IMR-90 (cell line): ENCODE measurements around the gene ABI3BP. TPM values are rescaled to one million over a fixed set of nuclear protein-coding genes. Genes with fewer than 3 reads are reported as not detected.

ENCODE experiments used
- ATAC-seq: fragments of 200-7000 bp; cut with Tn5 transposase; 2 replicates; pipeline ENCODE4 v1.9.1; 2020; ENCODE audit warnings: low read depth, mild to moderate bottlenecking, moderate library complexity
- BruUV-seq: library from RNA; stranded (reverse); fragments of 400-500 nt; replicated peaks from 2 replicates; lab custom pipeline; 2021; lab: Mats Ljungman, UMichigan
- CTCF ChIA-PET: fragments of 300-600 bp; formaldehyde crosslinking; extraction: SDS; loops from one replicate; lab custom pipeline; 2021; ENCODE audit warnings: antibody characterized with exemption; lab: Yijun Ruan, JAX
- POLR2A ChIA-PET: fragments of 300-600 bp; sonication (Branson Sonifier 250); formaldehyde crosslinking; loops from one replicate; lab custom pipeline; 2022; ENCODE audit warnings: antibody characterized with exemption; ENCODE audit not compliant: unreplicated experiment; lab: Charles Lee
- DNase-seq: peaks from one replicate; pipeline ENCODE4 v3.0.0; 2013
- H2AFZ ChIP-seq: replicated peaks from 2 replicates; pipeline ENCODE3; 2013; ENCODE audit warnings: low read length, mild to moderate bottlenecking; ENCODE audit not compliant: poor library complexity
- H2AK5ac ChIP-seq: 2 replicates; pipeline ENCODE4 v1.6.1; 2013; ENCODE audit warnings: low read depth, low read length, inconsistent platforms
- H2AK9ac ChIP-seq: replicated peaks from 2 replicates; pipeline ENCODE3; 2013; ENCODE audit warnings: mild to moderate bottlenecking, low read depth, low read length, moderate library complexity; ENCODE audit not compliant: poor library complexity
- H2BK120ac ChIP-seq: 2 replicates; pipeline ENCODE4 v1.6.1; 2013; ENCODE audit warnings: low read depth, low read length, inconsistent platforms
- H2BK15ac ChIP-seq: 3 replicates; pipeline ENCODE4 v1.6.1; 2013; ENCODE audit warnings: low read depth, low read length, inconsistent platforms
- H2BK20ac ChIP-seq: 2 replicates; pipeline ENCODE4 v1.6.1; 2013; ENCODE audit warnings: low read depth, mild to moderate bottlenecking, inconsistent platforms, low read length, moderate library complexity
- H2BK5ac ChIP-seq: 2 replicates; pipeline ENCODE4 v1.6.1; 2013; ENCODE audit warnings: mild to moderate bottlenecking, low read depth, low read length, inconsistent platforms; ENCODE audit not compliant: poor library complexity, severe bottlenecking
- H3K14ac ChIP-seq: replicated peaks from 2 replicates; pipeline ENCODE4 v1.6.1; 2013; ENCODE audit warnings: low read depth, low read length, inconsistent platforms
- H3K18ac ChIP-seq: 2 replicates; pipeline ENCODE4 v1.6.1; 2013; ENCODE audit warnings: low read depth, low read length, control low read depth
- H3K23ac ChIP-seq: 2 replicates; pipeline ENCODE4 v1.6.1; 2013; ENCODE audit warnings: low read depth, low read length, inconsistent platforms
- H3K27ac ChIP-seq: 2 replicates; pipeline ENCODE4 v1.5.1; 2013; ENCODE audit warnings: mild to moderate bottlenecking, control low read depth, low read length; ENCODE audit not compliant: insufficient read depth
- H3K27me3 ChIP-seq: 2 replicates; pipeline ENCODE4 v1.6.1; 2013; ENCODE audit warnings: low read length; ENCODE audit not compliant: control insufficient read depth, insufficient read depth
- H3K36me3 ChIP-seq: 2 replicates; pipeline ENCODE4 v1.6.1; 2013; ENCODE audit warnings: low read length, mixed read lengths; ENCODE audit not compliant: control insufficient read depth, insufficient read depth
- H3K4ac ChIP-seq: 2 replicates; pipeline ENCODE4 v1.6.1; 2013; ENCODE audit warnings: low read depth, low read length, inconsistent platforms
- H3K4me1 ChIP-seq: 2 replicates; pipeline ENCODE4 v1.6.1; 2013; ENCODE audit warnings: low read length, mixed read lengths; ENCODE audit not compliant: control insufficient read depth, insufficient read depth
- H3K4me2 ChIP-seq: 2 replicates; pipeline ENCODE4 v1.6.1; 2013; ENCODE audit warnings: low read depth, mild to moderate bottlenecking, control low read depth, low read length, moderate library complexity
- H3K4me3 ChIP-seq: 2 replicates; pipeline ENCODE4 v1.5.1; 2013; ENCODE audit warnings: low read depth, mild to moderate bottlenecking, control low read depth, low read length, moderate library complexity; ENCODE audit not compliant: insufficient read depth
- H3K56ac ChIP-seq: 2 replicates; pipeline ENCODE4 v1.6.1; 2013; ENCODE audit warnings: low read length, inconsistent platforms; ENCODE audit not compliant: insufficient read depth; ENCODE audit errors: extremely low read depth
- H3K79me1 ChIP-seq, 2 experiments: 2 replicates each; pipeline ENCODE4 v1.6.1; 2013; ENCODE audit warnings: low read length in 2 of 2, inconsistent platforms in 1 of 2, low read depth in 1 of 2
- H3K9ac ChIP-seq: 2 replicates; pipeline ENCODE4 v1.6.1; 2013; ENCODE audit warnings: low read depth, low read length, control low read depth
- H3K9me1 ChIP-seq: 2 replicates; pipeline ENCODE4 v1.6.1; 2013; ENCODE audit warnings: low read length, inconsistent platforms; ENCODE audit not compliant: insufficient read depth
- H3K9me3 ChIP-seq: 2 replicates; pipeline ENCODE4 v1.6.1; 2013; ENCODE audit warnings: low read length; ENCODE audit not compliant: control insufficient read depth, insufficient read depth
- H4K20me1 ChIP-seq: 2 replicates; pipeline ENCODE4 v1.6.1; 2013; ENCODE audit warnings: low read length, inconsistent platforms; ENCODE audit not compliant: insufficient read depth
- H4K5ac ChIP-seq: 2 replicates; pipeline ENCODE4 v1.6.1; 2013; ENCODE audit warnings: mild to moderate bottlenecking, low read depth, low read length, control low read depth
- H4K8ac ChIP-seq, 2 experiments: 2 replicates each; pipeline ENCODE4 v1.6.1; 2013; ENCODE audit warnings: low read depth in 2 of 2, low read length in 2 of 2, control low read depth in 1 of 2, inconsistent platforms in 1 of 2
- H4K91ac ChIP-seq: 2 replicates; pipeline ENCODE4 v1.6.1; 2013; ENCODE audit warnings: low read depth, low read length, inconsistent platforms; ENCODE audit not compliant: insufficient read depth
- CTCF ChIP-seq: conservative IDR thresholded peaks from 2 replicates; pipeline ENCODE4 v1.5.1; 2012; ENCODE audit warnings: mild to moderate bottlenecking, low read depth, low read length, improper control_type of control experiment
- MAFK ChIP-seq: IDR thresholded peaks from 2 replicates; pipeline ENCODE4 v1.6.1; 2012; ENCODE audit warnings: low read depth, low read length, improper control_type of control experiment
- MAZ ChIP-seq: IDR thresholded peaks from 2 replicates; pipeline ENCODE4 v1.6.1; 2012; ENCODE audit warnings: low read depth, mild to moderate bottlenecking, low read length, improper control_type of control experiment, moderate library complexity, borderline replicate concordance
- NFE2L2 ChIP-seq: fragments of 150-350 bp; IDR thresholded peaks from 2 replicates; pipeline ENCODE4 v1.6.1; 2016; ENCODE audit warnings: low read depth, mild to moderate bottlenecking, low read length
- POLR2A ChIP-seq: IDR thresholded peaks from 2 replicates; pipeline ENCODE4 v1.6.1; 2012; ENCODE audit warnings: mild to moderate bottlenecking, low read depth, low read length
- RAD21 ChIP-seq: IDR thresholded peaks from 2 replicates; pipeline ENCODE4 v1.6.1; 2012; ENCODE audit warnings: low read length, improper control_type of control experiment
- SMC3 ChIP-seq: fragments of 150-350 bp; IDR thresholded peaks from 2 replicates; pipeline ENCODE4 v1.6.1; 2016; ENCODE audit warnings: low read depth, mild to moderate bottlenecking, antibody characterized with exemption, low read length, moderate library complexity
- dilution Hi-C: fragments of 300-500 bp; cut with HindIII; formaldehyde crosslinking; loops from one replicate; pipeline ENCODE4 v1.14.3; 2018; ENCODE audit warnings: low sequenced_read_pairs; ENCODE audit not compliant: unreplicated experiment
- in situ Hi-C: fragments of 300-500 bp; cut with MboI; formaldehyde crosslinking; loops from 3 replicates; pipeline ENCODE4 v1.14.3; 2019; ENCODE audit warnings: low sequenced_read_pairs, inconsistent platforms, mixed read lengths
- intact Hi-C: fragments of 100-400 bp; cut with micrococcal nuclease; formaldehyde crosslinking; loops from 2 replicates; pipeline ENCODE4 v1.10.0; 2022
- polyA plus RNA-seq, 3 experiments: library from polyadenylated mRNA; depleted of rRNA; stranded (reverse); fragments of >200 nt; gene quantifications; 2 replicates each; pipeline ENCODE4 v1.2.3, GENCODE V29; 2012; ENCODE audit warnings: low replicate concordance in 1 of 3
- total RNA-seq: library from RNA; depleted of rRNA; stranded (reverse); fragments of >200 nt; gene quantifications from 2 replicates; pipeline ENCODE4 v1.2.3, GENCODE V29; 2012

The ABI3BP gene
- total and polyA plus RNA-seq, 2 of the 4 experiments (the other 2 are of a cell fraction), result 3.0 to 26.7 TPM

GRCh38 chr3:100779480-100779879 lies 213.7 kb downstream of the ABI3BP start:
- Histone ChIP-seq H2BK5ac (no peak overlapping the region), H4K91ac (no peak overlapping the region), H3K4me3 (no peak overlapping the region), H3K4me2 (no peak overlapping the region), H3K4me1 (peaks cover 10% of the 10 kb centered on the region), H3K23ac (no peak overlapping the region), H3K27me3 (no peaks in the 10 kb centered on the region), H3K4ac (no peak overlapping the region), H2AK9ac (no peak overlapping the region), H2BK120ac (no peak overlapping the region), H4K5ac (no peak overlapping the region), H3K14ac (no peak overlapping the region), H4K8ac (no peak overlapping the region), H2BK20ac (no peak overlapping the region), H3K9me1 (peaks cover 15% of the 10 kb centered on the region), H3K18ac (no peak overlapping the region), H3K9me3 (no peaks in the 10 kb centered on the region), H3K36me3 (no peaks in the 10 kb centered on the region), H2BK15ac (no peak overlapping the region), H3K9ac (no peak overlapping the region), H3K27ac (no peak overlapping the region), H3K79me1 (no peaks in the 10 kb centered on the region), H3K56ac (no peak overlapping the region), H4K20me1 (no peaks in the 10 kb centered on the region), H2AFZ (no peak overlapping the region), H2AK5ac (no peak overlapping the region)
- BruUV-seq, result no TSS peak
- TF ChIP-seq CTCF, result no peak
- TF ChIP-seq RAD21, result no peak
- TF ChIP-seq SMC3, result no peak
- TF ChIP-seq POLR2A, result no peak
- TF ChIP-seq MAFK, result no peak
- TF ChIP-seq NFE2L2, result no peak
- no peak for TF ChIP-seq MAZ
- no peak for ATAC-seq
- dilution Hi-C loops, result no loop called here
- intact Hi-C loops, result no loop called here
- ChIA-PET CTCF (no interaction called here), POLR2A (no interaction called here)
- in situ Hi-C loops, result no loop called here
- DNase-seq, result no peak
